Measurements from ENCODE around the gene CD274.
"Not testable (repeated sequence)": the region's sequence is repeated elsewhere in the genome, so short reads cannot be mapped to it uniquely, and the experiment has no call there.

The CD274 gene

GRCh38 chr9:5468850-5469249 is 18.5 kb downstream of the CD274 start:
- FAIRE-seq: no peak

- FAIRE-seq: no peak
These were observed 19.8 kb downstream of the CD274 start for GRCh38 chr9:5470122-5470521.

- FAIRE-seq: no peak
These were observed 20.5 kb downstream of the CD274 start for GRCh38 chr9:5470816-5471215.

- FAIRE-seq: not testable (repeated sequence)
These were observed 25.3 kb downstream of the CD274 start for GRCh38 chr9:5475611-5476010.

- no peak for FAIRE-seq
These were observed 27.9 kb downstream of the CD274 start for GRCh38 chr9:5478206-5478605.

GRCh38 chr9:5479994-5480694 is 29.8 kb downstream of the CD274 start:
- no peak for FAIRE-seq

GRCh38 chr9:5480919-5481318 is 30.6 kb downstream of the CD274 start:
- no peak for FAIRE-seq

GRCh38 chr9:5481322-5482040 is 31.1 kb downstream of the CD274 start:
- FAIRE-seq: no peak

- no peak for FAIRE-seq
These were observed 31.9 kb downstream of the CD274 start for GRCh38 chr9:5482194-5482593.

GRCh38 chr9:5483306-5483705 is 33.0 kb downstream of the CD274 start:
- FAIRE-seq: no peak

- no peak for FAIRE-seq
These were observed 35.2 kb downstream of the CD274 start for GRCh38 chr9:5485378-5486085.

- FAIRE-seq: no peak
These were observed 36.6 kb downstream of the CD274 start for GRCh38 chr9:5486988-5487387.

GRCh38 chr9:5488221-5489008 is 38.1 kb downstream of the CD274 start:
- no peak for FAIRE-seq

- no peak for FAIRE-seq
These were observed 39.5 kb downstream of the CD274 start for GRCh38 chr9:5489630-5490490.

- no peak for FAIRE-seq
These were observed 42.8 kb downstream of the CD274 start for GRCh38 chr9:5492965-5493678.

GRCh38 chr9:5493679-5494511 is 43.6 kb downstream of the CD274 start:
- no peak for FAIRE-seq

GRCh38 chr9:5494765-5495164 is 44.4 kb downstream of the CD274 start:
- not testable (repeated sequence) for FAIRE-seq

GRCh38 chr9:5499157-5499556 is 48.8 kb downstream of the CD274 start:
- no peak for FAIRE-seq

- no peak for FAIRE-seq
These were observed 49.6 kb downstream of the CD274 start for GRCh38 chr9:5499889-5500398.
